GM23248 (cell line): Measurements from ENCODE around the gene SERPINE3. TPM values are rescaled to one million over a fixed set of nuclear protein-coding genes. Genes with fewer than 3 reads are reported as not detected.

ENCODE experiments used
- DNase-seq: peaks from one replicate; pipeline ENCODE4 v3.0.0-alpha.2; 2015
- H2AFZ ChIP-seq: fragments of 200-600 bp; sonication (generic); 2 replicates; pipeline ENCODE4 v1.6.1; 2016; ENCODE audit warnings: antibody characterized with exemption
- H3F3A ChIP-seq: fragments of 200-600 bp; sonication (generic); 2 replicates; pipeline ENCODE4 v1.6.1; 2016; ENCODE audit warnings: mild to moderate bottlenecking, antibody characterized with exemption, mixed run types; ENCODE audit not compliant: insufficient read depth
- H3K27ac ChIP-seq: fragments of 200-600 bp; sonication (generic); 2 replicates; pipeline ENCODE4 v1.5.1; 2016; ENCODE audit warnings: mild to moderate bottlenecking
- H3K27me3 ChIP-seq: fragments of 200-600 bp; sonication (generic); replicated peaks from 2 replicates; pipeline ENCODE4 v1.6.1; 2016; ENCODE audit warnings: mild to moderate bottlenecking; ENCODE audit not compliant: insufficient read depth
- H3K36me3 ChIP-seq: fragments of 200-600 bp; sonication (generic); 2 replicates; pipeline ENCODE4 v1.6.1; 2016; ENCODE audit warnings: low read depth, mild to moderate bottlenecking
- H3K4me1 ChIP-seq: fragments of 200-600 bp; sonication (generic); 2 replicates; pipeline ENCODE4 v1.6.1; 2016; ENCODE audit warnings: mild to moderate bottlenecking; ENCODE audit not compliant: insufficient read depth
- H3K4me2 ChIP-seq: fragments of 200-600 bp; sonication (generic); one replicate; pipeline ENCODE4 v1.6.1; 2016; ENCODE audit warnings: mild to moderate bottlenecking; ENCODE audit not compliant: unreplicated experiment
- H3K4me3 ChIP-seq: fragments of 200-600 bp; sonication (generic); 2 replicates; pipeline ENCODE4 v1.5.1; 2016; ENCODE audit warnings: mild to moderate bottlenecking
- H3K79me2 ChIP-seq: fragments of 200-600 bp; sonication (generic); 2 replicates; pipeline ENCODE4 v1.6.1; 2016; ENCODE audit warnings: mild to moderate bottlenecking; ENCODE audit not compliant: insufficient read depth
- H3K9ac ChIP-seq: fragments of 200-600 bp; sonication (generic); 2 replicates; pipeline ENCODE4 v1.6.1; 2016; ENCODE audit warnings: mild to moderate bottlenecking
- H3K9me2 ChIP-seq: fragments of 200-600 bp; sonication (generic); 2 replicates; pipeline ENCODE4 v1.6.1; 2016; ENCODE audit warnings: mixed run types, mild to moderate bottlenecking, moderate library complexity; ENCODE audit not compliant: insufficient read depth
- H3K9me3 ChIP-seq: fragments of 200-600 bp; sonication (generic); one replicate; pipeline ENCODE4 v1.6.1; 2017; ENCODE audit warnings: low read depth
- H4K20me1 ChIP-seq: fragments of 200-600 bp; sonication (generic); 2 replicates; pipeline ENCODE4 v1.6.0; 2016; ENCODE audit not compliant: insufficient read depth
- EZH2 ChIP-seq: fragments of 200-600 bp; sonication (generic); IDR thresholded peaks from 2 replicates; pipeline ENCODE4 v1.6.1; 2018; ENCODE audit warnings: antibody characterized with exemption, mild to moderate bottlenecking; ENCODE audit not compliant: insufficient read depth, poor library complexity, severe bottlenecking
- EZH2phosphoT487 ChIP-seq: fragments of 200-600 bp; sonication (generic); IDR thresholded peaks from 2 replicates; pipeline ENCODE4 v1.6.1; 2018; ENCODE audit warnings: antibody characterized with exemption, moderate library complexity, mild to moderate bottlenecking, low read depth; ENCODE audit not compliant: insufficient read depth
- WGBS, 2 experiments: methylation state at CpG; one replicate each; pipeline ENCODE4 v1.1.6; 2015 to 2017; ENCODE audit warnings: low lambda C conversion rate in 2 of 2, low coverage in 1 of 2; ENCODE audit errors: missing lambda C conversion rate in 2 of 2; 5-methylcytosine and 5-hydroxymethylcytosine counted together
- in situ Hi-C: fragments of 300-500 bp; cut with MboI; formaldehyde crosslinking; loops from 2 replicates; pipeline ENCODE4 v1.15.0; 2020
- polyA plus RNA-seq: library from polyadenylated mRNA; unstranded; fragments of >200 nt; fragmentation: Nextera tagmentation; extraction: Ambion mirVana; gene quantifications from 2 replicates; pipeline ENCODE4 v1.2.1, GENCODE V29; 2016
- total RNA-seq: library from RNA; depleted of rRNA; stranded (reverse); fragments of >200 nt; shearing (Covaris generic); gene quantifications from 2 replicates; pipeline ENCODE4 v1.2.3, GENCODE V29; 2014

The SERPINE3 gene
- total and polyA plus RNA-seq, 2 experiments from 2014 or later = 0.21 TPM; not detected in 1

DNA sequence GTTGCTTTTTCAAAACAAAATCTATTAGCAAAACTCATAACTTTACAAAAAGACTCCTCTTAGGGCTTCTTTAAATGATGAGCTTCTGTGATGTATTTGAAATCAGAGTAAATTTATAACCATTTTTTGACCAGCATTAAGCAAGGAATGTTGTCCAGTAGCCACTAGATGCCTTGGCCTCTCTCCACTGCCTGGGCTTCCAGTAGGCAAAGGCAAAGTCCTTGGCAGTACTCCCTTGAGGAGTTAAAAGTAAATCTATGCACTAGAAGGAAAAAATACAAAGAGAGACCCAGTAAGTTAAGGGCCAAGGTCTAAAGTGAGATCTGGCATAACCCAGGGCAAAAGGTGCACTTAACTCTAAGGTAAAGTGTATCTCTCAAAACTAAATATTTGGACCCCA, 9.5 kb downstream of the SERPINE3 start:
- no peak overlapping the region for H3K4me3 ChIP-seq
- H3K27ac ChIP-seq = no peak overlapping the region
- no peaks in the 10 kb centered on the region for H3K27me3 ChIP-seq
- H3F3A ChIP-seq = peaks cover 15% of the 10 kb centered on the region; the same call in 1 of the 2 replicates
- peaks cover 4% of the 10 kb centered on the region; the same call in 1 of the 2 replicates for H3K36me3 ChIP-seq
- DNase-seq = no peak
- no peak overlapping the region for H3K4me2 ChIP-seq
- H2AFZ ChIP-seq = no peak overlapping the region
- H3K9me3 ChIP-seq = no peaks in the 10 kb centered on the region
- no peaks in the 10 kb centered on the region for H4K20me1 ChIP-seq
- TF ChIP-seq EZH2phosphoT487 (no peak), EZH2 (no peak)
- H3K9ac ChIP-seq = no peak overlapping the region
- in situ Hi-C loops = no loop called here
- no peaks in the 10 kb centered on the region for H3K79me2 ChIP-seq
- H3K9me2 ChIP-seq = no peaks in the 10 kb centered on the region
- H3K4me1 ChIP-seq = no peaks in the 10 kb centered on the region

DNA sequence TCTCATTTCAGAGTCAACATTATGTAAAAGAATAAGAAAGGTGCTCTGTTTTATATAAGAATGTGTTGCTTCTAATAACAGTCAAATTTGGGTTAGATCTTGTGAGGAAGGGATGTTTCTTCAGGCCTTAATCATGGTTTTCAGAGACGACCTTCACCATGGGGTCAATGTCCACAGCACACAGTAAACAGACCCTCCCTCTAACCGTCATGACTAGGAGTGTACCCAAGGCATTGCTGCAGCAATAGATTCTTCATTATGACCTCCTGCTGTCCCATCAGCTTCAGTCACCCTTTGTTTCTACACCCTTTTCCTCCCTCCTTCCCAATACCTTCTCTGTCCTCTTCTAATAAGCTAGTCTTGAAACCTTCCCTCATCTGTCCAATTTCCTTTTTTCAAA, 15.7 kb downstream of the SERPINE3 start:
- no peak for DNase-seq
- no peak for TF ChIP-seq EZH2phosphoT487
- TF ChIP-seq EZH2 = no peak
- H3K4me3 ChIP-seq = no peak overlapping the region
- H3K27me3 ChIP-seq = no peaks in the 10 kb centered on the region
- peaks cover 7% of the 10 kb centered on the region; the same call in 1 of the 2 replicates for H3K36me3 ChIP-seq
- no peaks in the 10 kb centered on the region for H3K79me2 ChIP-seq
- no peaks in the 10 kb centered on the region for H3K9me2 ChIP-seq
- no peak overlapping the region for H3K9ac ChIP-seq
- no peaks in the 10 kb centered on the region for H4K20me1 ChIP-seq
- in situ Hi-C loops = no loop called here
- 70 to 75% methylated on average over 2 of the region's 2 CpGs for WGBS, 2 experiments
- H3K4me2 ChIP-seq = no peak overlapping the region
- H3K4me1 ChIP-seq = no peaks in the 10 kb centered on the region
- H3K27ac ChIP-seq = no peak overlapping the region
- H2AFZ ChIP-seq = no peak overlapping the region
- no peaks in the 10 kb centered on the region for H3K9me3 ChIP-seq
- peaks cover 29% of the 10 kb centered on the region; the same call in 1 of the 2 replicates for H3F3A ChIP-seq

DNA sequence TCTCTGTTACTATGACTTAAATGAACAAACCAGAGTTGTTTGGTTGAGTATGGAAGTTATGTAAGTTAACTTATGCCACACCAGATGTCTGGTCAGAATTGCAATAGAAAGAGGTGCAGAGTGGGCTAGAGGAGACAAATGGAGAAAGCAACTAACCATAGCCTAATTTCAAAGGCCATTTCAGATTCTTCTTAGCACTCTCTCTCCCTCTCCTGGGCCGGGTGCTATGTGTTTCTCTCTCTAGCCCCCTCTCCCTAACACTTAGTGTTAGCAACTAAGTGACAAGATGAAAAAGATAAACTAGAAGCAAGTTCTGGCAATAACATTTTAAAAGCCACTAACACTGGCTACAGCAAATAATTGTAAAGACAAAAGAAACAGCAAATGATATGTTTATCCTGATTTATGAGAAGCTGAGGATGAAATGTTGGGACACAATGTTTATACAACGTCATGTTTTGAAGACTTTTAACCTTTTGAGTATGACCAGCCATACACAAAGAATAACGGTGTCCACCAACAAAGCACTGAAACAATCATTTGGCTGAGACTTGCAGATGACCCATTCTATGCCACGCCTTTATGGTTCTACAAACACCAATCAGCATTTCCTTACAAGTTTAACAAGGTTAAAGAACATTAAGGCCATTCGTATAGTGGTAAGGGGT, 18.6 kb downstream of the SERPINE3 start:
- Histone ChIP-seq H2AFZ (no peak overlapping the region), H3K36me3 (peaks cover 27% of the 10 kb centered on the region; the same call in 1 of the 2 replicates), H3K27ac (no peak overlapping the region), H4K20me1 (no peaks in the 10 kb centered on the region), H3K9ac (no peak overlapping the region), H3K27me3 (no peaks in the 10 kb centered on the region), H3K9me2 (no peaks in the 10 kb centered on the region), H3K4me3 (no peak overlapping the region), H3K79me2 (no peaks in the 10 kb centered on the region), H3K9me3 (no peaks in the 10 kb centered on the region), H3K4me2 (no peak overlapping the region), H3K4me1 (peaks cover 5% of the 10 kb centered on the region; the same call in 1 of the 2 replicates), H3F3A (peaks cover 20% of the 10 kb centered on the region; the same call in 1 of the 2 replicates)
- no peak for DNase-seq
- TF ChIP-seq EZH2 = no peak
- TF ChIP-seq EZH2phosphoT487 = no peak
- WGBS, 2 experiments = 85 to 86% methylated on average over 5 of the region's 5 CpGs
- in situ Hi-C loops = no loop called here

DNA sequence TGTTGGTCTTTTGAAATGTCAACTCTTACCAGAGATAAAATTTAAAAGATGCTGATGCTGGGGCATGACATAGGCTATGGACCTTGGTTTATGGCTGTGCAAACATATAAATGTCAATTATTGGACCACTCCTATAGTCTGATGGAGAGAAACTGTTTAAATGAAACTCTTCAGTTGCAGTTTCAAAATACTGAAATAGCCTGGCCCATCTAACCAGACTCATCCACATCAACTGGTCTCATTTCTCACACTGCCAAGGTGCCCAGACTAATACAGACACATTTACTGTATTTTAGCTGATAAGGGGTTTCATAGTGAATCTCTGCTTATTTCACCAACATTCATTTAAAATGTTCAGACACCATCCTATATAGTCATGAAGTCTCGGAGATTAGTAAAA, 19.9 kb downstream of the SERPINE3 start:
- no peak overlapping the region for H3K4me3 ChIP-seq
- H3K4me1 ChIP-seq = peaks cover 13% of the 10 kb centered on the region
- H3K79me2 ChIP-seq = no peaks in the 10 kb centered on the region
- peaks cover 16% of the 10 kb centered on the region; the same call in 1 of the 2 replicates for H3F3A ChIP-seq
- no peaks in the 10 kb centered on the region for H4K20me1 ChIP-seq
- H2AFZ ChIP-seq = no peak overlapping the region
- in situ Hi-C loops = no loop called here
- WGBS, 2 experiments = 82 to 97% methylated on average over 1 of the region's 1 CpG
- no peak overlapping the region for H3K4me2 ChIP-seq
- TF ChIP-seq EZH2 (no peak), EZH2phosphoT487 (no peak)
- peaks cover 39% of the 10 kb centered on the region; the same call in 1 of the 2 replicates for H3K36me3 ChIP-seq
- H3K27me3 ChIP-seq = no peaks in the 10 kb centered on the region
- H3K9ac ChIP-seq = no peak overlapping the region
- H3K9me3 ChIP-seq = no peaks in the 10 kb centered on the region
- no peaks in the 10 kb centered on the region for H3K9me2 ChIP-seq
- H3K27ac ChIP-seq = no peak overlapping the region
- no peak for DNase-seq

DNA sequence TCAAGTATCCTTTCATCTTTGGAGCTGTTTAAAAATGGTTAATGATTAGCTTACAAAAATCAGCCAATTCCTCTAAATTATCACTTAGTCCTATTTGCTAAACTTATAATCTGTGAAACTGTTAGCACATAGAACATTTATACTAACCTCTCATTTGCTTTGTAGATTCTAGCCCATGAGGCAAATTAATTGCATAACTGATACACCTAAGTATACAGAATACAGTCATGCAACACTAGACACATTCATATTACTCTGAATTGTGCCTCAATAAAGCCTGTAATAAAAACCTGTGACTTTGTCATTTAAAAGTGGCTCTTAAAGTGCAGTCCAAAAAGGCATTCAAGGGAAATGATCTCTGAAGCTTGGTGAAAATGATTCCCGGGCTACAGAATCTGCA, 21.0 kb downstream of the SERPINE3 start:
- no peak for TF ChIP-seq EZH2
- TF ChIP-seq EZH2phosphoT487 = no peak
- H3F3A ChIP-seq = peaks cover 21% of the 10 kb centered on the region; the same call in 1 of the 2 replicates
- H3K27ac ChIP-seq = no peak overlapping the region
- no peaks in the 10 kb centered on the region for H3K9me2 ChIP-seq
- H2AFZ ChIP-seq = no peak overlapping the region
- H3K9me3 ChIP-seq = no peaks in the 10 kb centered on the region
- WGBS, 2 experiments = 95 to 96% methylated on average over 1 of the region's 1 CpG
- H3K36me3 ChIP-seq = peaks cover 47% of the 10 kb centered on the region
- no peaks in the 10 kb centered on the region for H3K27me3 ChIP-seq
- no peaks in the 10 kb centered on the region for H4K20me1 ChIP-seq
- H3K4me3 ChIP-seq = no peak overlapping the region
- in situ Hi-C loops = no loop called here
- no peak overlapping the region for H3K9ac ChIP-seq
- H3K79me2 ChIP-seq = no peaks in the 10 kb centered on the region
- DNase-seq = no peak
- peaks cover 20% of the 10 kb centered on the region for H3K4me1 ChIP-seq
- H3K4me2 ChIP-seq = no peak overlapping the region
